GM21576 (cell line): ENCODE results near the gene PICALM.
"Not testable (repeated sequence)": the region's sequence is repeated elsewhere in the genome, so short reads cannot be mapped to it uniquely, and the experiment has no call there.

Source experiments
- ATAC-seq: cut with Tn5 transposase; IDR thresholded peaks from one replicate; pipeline ENCODE4 v1.9.1; 2021; ENCODE audit warnings: mild to moderate bottlenecking, moderate library complexity; ENCODE audit not compliant: unreplicated experiment

Gene PICALM

GRCh38 chr11:86002431-86002830, 66.5 kb downstream of the PICALM start:
- no peak for ATAC-seq

- ATAC-seq = no peak
Observed at GRCh38 chr11:85991508-85991907, 77.4 kb downstream of the PICALM start.

GRCh38 chr11:85989746-85990145, 79.1 kb downstream of the PICALM start:
- ATAC-seq = no peak

- ATAC-seq = no peak
Observed at GRCh38 chr11:85988780-85989179, 80.1 kb downstream of the PICALM start.

- no peak for ATAC-seq
Observed at GRCh38 chr11:85977751-85978160, 91.1 kb downstream of the PICALM start.

- ATAC-seq = no peak
Observed at GRCh38 chr11:85976525-85976924, 92.4 kb downstream of the PICALM start.

- no peak for ATAC-seq
Observed at GRCh38 chr11:85974122-85974521, 94.8 kb downstream of the PICALM start.

- no peak for ATAC-seq
Observed at GRCh38 chr11:85970593-85970992, 98.3 kb downstream of the PICALM start.

- ATAC-seq = no peak
Observed at GRCh38 chr11:85967457-85967856, 101.4 kb downstream of the PICALM start.

GRCh38 chr11:85965202-85965601, 103.7 kb downstream of the PICALM start:
- no peak for ATAC-seq

GRCh38 chr11:85961930-85962363, 106.9 kb downstream of the PICALM start:
- ATAC-seq = no peak

- ATAC-seq = no peak
Observed at GRCh38 chr11:85961130-85961529, 107.8 kb downstream of the PICALM start.

- no peak for ATAC-seq
Observed at GRCh38 chr11:85960678-85961077, 108.2 kb downstream of the PICALM start.

GRCh38 chr11:85955531-85955930, 113.4 kb downstream of the PICALM start:
- ATAC-seq = no peak

- ATAC-seq = no peak
Observed at GRCh38 chr11:85953491-85954143, 115.3 kb downstream of the PICALM start.

- not testable (repeated sequence) for ATAC-seq
Observed at GRCh38 chr11:85952108-85952485, 116.8 kb downstream of the PICALM start.

- no peak for ATAC-seq
Observed at GRCh38 chr11:85951428-85952107, 117.3 kb downstream of the PICALM start.

- ATAC-seq = no peak
Observed at GRCh38 chr11:85951049-85951405, 117.9 kb downstream of the PICALM start.

- ATAC-seq = no peak
Observed at GRCh38 chr11:85950317-85951048, 118.4 kb downstream of the PICALM start.

- no peak for ATAC-seq
Observed at GRCh38 chr11:85949798-85950197, 119.1 kb downstream of the PICALM start.

GRCh38 chr11:85948884-85949283, 120.0 kb downstream of the PICALM start:
- peak; percentile 44 for ATAC-seq
